AG10803 (cell line): ENCODE measurements around the gene TMEM54.
"Not testable (repeated sequence)": the region's sequence is repeated elsewhere in the genome, so short reads cannot be mapped to it uniquely, and the experiment has no call there.

ENCODE experiments used
- DNase-seq: peaks from one replicate; pipeline ENCODE4 v3.0.0; 2010; ENCODE audit warnings: low read depth
- H3K4me3 ChIP-seq: 2 replicates; pipeline ENCODE4 v1.5.1; 2011; ENCODE audit warnings: mild to moderate bottlenecking, low read length, control low read depth
- TF ChIP-seq, protein P1 (sequence below): conservative IDR thresholded peaks from 2 replicates; pipeline ENCODE4 v1.5.1; 2011; ENCODE audit warnings: mild to moderate bottlenecking, low read length, control low read depth, inconsistent platforms

The TMEM54 gene

DNA sequence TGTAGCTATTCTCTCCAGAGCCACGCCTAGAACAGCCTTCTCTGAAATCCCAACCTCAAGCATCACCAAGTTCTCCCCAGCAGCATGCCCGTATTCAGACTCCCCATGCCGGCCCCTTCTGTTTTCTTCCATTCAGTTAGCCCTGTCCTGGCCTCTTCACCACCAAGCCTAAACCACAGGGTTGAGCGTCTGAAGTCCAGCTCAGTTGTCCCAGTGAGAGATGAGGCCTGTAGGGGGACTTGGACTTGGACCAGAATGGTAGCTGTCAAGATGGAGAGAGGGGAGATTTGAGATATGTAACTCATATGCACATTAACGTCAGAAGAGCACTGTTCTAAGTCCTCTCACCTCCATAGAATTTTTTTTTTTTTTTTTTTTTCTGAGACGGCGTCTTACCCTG is 5.5 kb upstream of the TMEM54 start:
- no peak overlapping the region for H3K4me3 ChIP-seq
- DNase-seq, result no peak
- TF ChIP-seq, protein P1, sequence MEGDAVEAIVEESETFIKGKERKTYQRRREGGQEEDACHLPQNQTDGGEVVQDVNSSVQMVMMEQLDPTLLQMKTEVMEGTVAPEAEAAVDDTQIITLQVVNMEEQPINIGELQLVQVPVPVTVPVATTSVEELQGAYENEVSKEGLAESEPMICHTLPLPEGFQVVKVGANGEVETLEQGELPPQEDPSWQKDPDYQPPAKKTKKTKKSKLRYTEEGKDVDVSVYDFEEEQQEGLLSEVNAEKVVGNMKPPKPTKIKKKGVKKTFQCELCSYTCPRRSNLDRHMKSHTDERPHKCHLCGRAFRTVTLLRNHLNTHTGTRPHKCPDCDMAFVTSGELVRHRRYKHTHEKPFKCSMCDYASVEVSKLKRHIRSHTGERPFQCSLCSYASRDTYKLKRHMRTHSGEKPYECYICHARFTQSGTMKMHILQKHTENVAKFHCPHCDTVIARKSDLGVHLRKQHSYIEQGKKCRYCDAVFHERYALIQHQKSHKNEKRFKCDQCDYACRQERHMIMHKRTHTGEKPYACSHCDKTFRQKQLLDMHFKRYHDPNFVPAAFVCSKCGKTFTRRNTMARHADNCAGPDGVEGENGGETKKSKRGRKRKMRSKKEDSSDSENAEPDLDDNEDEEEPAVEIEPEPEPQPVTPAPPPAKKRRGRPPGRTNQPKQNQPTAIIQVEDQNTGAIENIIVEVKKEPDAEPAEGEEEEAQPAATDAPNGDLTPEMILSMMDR, result no peak

DNA sequence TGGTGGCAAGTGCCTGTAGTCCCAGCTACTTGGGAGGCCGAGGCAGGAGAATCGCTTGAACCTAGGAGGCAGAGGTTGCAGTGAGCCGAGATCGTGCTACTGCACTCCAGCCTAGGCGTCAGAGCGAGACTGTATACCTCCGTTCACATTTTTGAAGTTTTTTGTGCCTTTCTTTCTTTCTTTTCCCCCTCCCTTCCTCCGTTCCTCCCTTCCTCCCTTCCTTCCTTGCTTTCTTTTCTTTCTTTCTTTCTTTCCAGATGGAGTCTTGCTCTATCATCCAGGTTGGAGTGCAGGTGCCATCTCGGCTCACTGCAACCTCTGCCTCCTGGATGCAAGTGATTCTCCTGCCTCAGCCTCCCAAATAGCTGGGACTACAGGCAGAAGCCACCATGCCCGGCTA is 4.4 kb upstream of the TMEM54 start:
- not testable (repeated sequence) for DNase-seq, H3K4me3 ChIP-seq

DNA sequence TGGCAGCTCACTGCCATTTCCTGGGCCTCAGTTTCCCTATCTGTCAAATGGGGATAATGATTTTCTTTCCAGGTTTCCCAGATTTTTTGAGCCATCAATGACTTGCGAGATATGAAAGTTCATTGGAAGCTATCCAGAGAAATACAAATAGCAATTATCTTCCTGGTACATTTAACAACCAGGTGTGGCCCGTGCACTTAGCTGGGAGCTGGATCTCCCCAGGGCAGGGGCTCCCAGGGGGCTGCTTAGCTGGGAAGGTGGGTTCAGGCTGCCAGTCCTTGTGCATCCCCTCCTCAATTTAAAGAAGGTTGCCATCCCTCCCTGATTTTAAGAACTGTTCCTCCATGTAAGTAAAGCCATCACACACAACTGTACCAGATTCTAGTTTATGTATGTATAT is 3.6 kb upstream of the TMEM54 start:
- H3K4me3 ChIP-seq, result no peak overlapping the region
- TF ChIP-seq, protein P1, result no peak
- DNase-seq, result no peak

DNA sequence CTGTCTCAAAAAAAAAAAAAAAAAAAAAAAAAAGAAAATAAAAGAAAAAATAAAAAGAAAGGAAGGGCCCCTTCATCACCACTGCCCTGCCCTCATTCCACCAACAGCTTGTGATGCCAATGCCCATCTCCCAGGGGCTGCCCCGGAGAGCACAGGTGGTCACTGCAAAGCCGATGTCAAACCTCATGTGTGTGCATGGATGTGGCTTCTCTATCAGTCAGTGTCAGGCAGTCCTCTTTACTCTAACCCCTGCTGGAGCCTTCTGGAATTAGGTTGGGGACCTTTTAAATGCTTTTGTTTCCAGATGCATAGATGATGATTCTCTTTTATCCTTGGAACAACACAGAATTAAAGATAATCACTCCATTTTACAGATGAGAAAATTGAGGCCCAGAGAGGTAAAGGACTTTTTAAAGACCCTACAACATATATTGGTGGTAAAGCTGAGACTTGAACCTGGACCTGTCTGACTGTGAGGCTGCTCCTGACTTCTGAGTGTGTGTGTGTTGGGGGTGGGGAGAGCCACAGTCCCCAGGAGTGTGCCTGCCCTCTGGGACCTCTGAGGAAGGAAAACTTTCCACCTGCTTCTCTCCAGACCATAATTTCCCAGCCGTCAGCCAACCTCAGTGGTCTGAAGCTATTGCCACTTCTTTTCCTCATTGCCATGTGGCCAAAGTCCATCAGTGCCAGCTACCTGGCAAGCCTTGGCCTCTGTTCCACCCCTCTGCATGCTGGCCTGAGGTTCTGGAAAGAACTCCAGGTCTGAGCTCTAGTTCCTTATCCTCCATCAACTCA is 3.0 kb upstream of the TMEM54 start:
- H3K4me3 ChIP-seq, result no peak overlapping the region
- DNase-seq, result no peak
- TF ChIP-seq, protein P1, result no peak

DNA sequence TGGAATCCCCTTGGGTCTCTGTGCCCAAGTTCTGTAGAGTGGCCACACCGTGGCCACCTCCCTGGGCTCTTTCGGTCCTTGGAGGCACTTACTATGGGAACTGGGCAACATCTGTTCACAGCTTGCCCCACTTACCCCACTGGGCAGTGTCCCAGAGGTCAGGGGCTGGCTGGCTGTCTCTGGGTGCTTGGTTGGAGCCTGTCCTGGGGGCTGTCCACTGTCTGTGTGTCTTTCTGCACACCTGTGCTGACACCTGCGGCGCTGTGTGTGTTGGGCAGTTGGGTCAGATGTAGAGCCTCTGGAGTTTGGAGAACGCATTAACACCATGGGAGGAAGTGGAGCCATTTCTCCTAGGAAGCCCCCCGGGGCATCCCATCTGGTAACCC is 1.3 kb upstream of the TMEM54 start:
- no peak overlapping the region for H3K4me3 ChIP-seq
- DNase-seq, result no peak
- TF ChIP-seq, protein P1, result no peak

DNA sequence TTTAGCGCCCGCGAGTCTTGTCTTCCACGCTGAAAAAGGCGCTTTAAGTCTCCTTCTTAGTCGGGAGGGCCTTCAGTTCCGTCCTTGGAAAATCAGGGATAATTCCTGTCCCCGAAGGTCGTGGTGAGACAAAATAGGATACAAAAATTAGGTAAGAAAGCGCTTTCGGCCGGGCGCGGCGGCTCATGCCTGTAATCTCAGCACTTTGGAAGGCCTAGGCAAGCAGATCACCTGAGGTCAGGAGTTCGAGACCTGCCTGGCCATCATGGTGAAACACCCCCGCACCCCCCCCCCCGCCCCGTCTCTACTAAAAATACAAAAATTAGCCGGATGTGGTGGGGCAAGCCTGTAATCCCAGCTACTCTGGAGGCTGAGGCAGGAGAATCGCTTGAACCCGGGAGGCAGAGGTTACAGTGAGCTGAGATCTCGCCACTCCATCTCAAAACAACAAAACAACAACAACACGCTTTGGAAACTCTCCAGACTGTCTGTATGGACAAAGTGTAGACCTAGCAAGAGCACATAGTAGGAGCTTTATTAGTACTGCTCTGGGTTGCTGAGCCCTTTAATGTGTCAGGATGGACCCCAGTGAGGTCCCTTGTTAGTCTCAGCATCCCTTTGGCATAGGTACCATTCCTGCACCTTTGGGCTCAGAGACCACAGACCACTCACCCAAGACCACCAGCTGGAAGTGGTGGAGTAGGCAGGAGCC is 790 bp upstream of the TMEM54 start:
- peak overlapping the region; percentile 68 for H3K4me3 ChIP-seq
- no peak for DNase-seq
- TF ChIP-seq, protein P1, result no peak

DNA sequence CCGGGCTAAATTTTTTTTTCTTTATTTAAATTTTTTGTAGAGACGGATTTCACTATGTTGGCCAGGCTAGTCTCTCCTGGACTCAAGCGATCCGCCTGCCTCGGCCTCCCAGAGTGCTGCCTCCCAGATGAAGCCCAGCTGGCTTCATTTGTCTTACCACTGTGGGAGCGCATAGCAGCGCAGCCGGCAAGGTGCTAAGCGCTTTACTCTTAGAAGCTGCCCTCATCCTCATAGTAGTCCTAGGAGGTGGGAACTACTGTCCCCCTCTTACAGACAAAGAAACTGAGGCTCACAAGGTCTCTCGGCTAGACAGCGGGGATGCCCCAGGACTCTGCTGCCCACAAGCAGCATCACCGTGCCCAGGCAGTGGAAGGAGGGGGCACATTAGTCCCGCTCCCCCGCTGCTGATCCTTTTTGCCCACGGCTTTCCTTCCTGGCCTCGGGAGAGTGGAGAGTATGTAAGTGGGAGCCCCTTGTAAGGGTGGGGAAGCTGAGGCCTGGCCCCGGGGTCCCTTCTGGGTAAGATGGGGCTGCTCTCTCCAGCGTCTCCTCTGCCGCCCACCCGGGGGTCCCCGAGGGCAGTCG is 726 bp downstream of the TMEM54 start:
- H3K4me3 ChIP-seq, result peak overlapping the region; percentile 67
- TF ChIP-seq, protein P1, result no peak
- no peak for DNase-seq
